MCF 10A (cell line): ENCODE data around the gene ERAP2. TPM values are rescaled to one million over a fixed set of nuclear protein-coding genes. Genes with fewer than 3 reads are reported as not detected.

ENCODE experiments used
- BruUV-seq: library from RNA; stranded (reverse); fragments of 400-500 nt; replicated peaks from 2 replicates; lab custom pipeline; 2021; lab: Mats Ljungman, UMichigan
- CTCF ChIA-PET: fragments of 300-600 bp; sonication (Branson Sonifier 250); formaldehyde crosslinking; extraction: SDS; loops from one replicate; lab custom pipeline; 2021; ENCODE audit warnings: antibody characterized with exemption, inconsistent platforms; lab: Yijun Ruan, JAX
- POLR2A ChIA-PET: fragments of 300-600, 350-650 bp; sonication (Branson Sonifier 250); formaldehyde crosslinking; extraction: SDS; loops from one replicate; lab custom pipeline; 2020; ENCODE audit warnings: antibody characterized with exemption, inconsistent platforms; lab: Yijun Ruan, JAX
- DNase-seq: peaks from one replicate; pipeline ENCODE4 v3.0.0-alpha.2; 2018; ENCODE audit not compliant: unreplicated experiment
- H3K27ac Mint-ChIP-seq: one replicate; pipeline ENCODE4 v1.8.0; 2022; ENCODE audit warnings: mild to moderate bottlenecking, low read depth, mixed read lengths; ENCODE audit not compliant: unreplicated experiment
- H3K27me3 Mint-ChIP-seq: one replicate; pipeline ENCODE4 v1.8.0; 2022; ENCODE audit warnings: mixed read lengths; ENCODE audit not compliant: insufficient read depth, unreplicated experiment
- H3K36me3 Mint-ChIP-seq: one replicate; pipeline ENCODE4 v1.8.0; 2022; ENCODE audit warnings: mild to moderate bottlenecking, moderate library complexity, mixed read lengths; ENCODE audit not compliant: insufficient read depth, unreplicated experiment
- H3K4me1 Mint-ChIP-seq: one replicate; pipeline ENCODE4 v1.8.0; 2022; ENCODE audit warnings: mixed read lengths; ENCODE audit not compliant: insufficient read depth, unreplicated experiment
- H3K4me3 Mint-ChIP-seq: one replicate; pipeline ENCODE4 v1.8.0; 2022; ENCODE audit warnings: mild to moderate bottlenecking, moderate library complexity, mixed read lengths; ENCODE audit not compliant: unreplicated experiment
- H3K9me3 Mint-ChIP-seq: one replicate; pipeline ENCODE4 v1.8.0; 2022; ENCODE audit warnings: mixed read lengths; ENCODE audit not compliant: unreplicated experiment
- intact Hi-C: fragments of 100-400 bp; cut with micrococcal nuclease; formaldehyde crosslinking; loops from 2 replicates; pipeline ENCODE4 v1.14.1; 2022
- total RNA-seq: library from RNA; stranded (reverse); gene quantifications from 2 replicates; pipeline ENCODE4 v1.2.3, GENCODE V29; 2022
- TF ChIP-seq, protein P1 (sequence below): fragments of 200-600 bp; IDR thresholded peaks from one replicate; pipeline ENCODE4 v1.8.0; 2022; ENCODE audit warnings: antibody characterized with exemption, mild to moderate bottlenecking; ENCODE audit not compliant: unreplicated experiment

ERAP2 gene
- total RNA-seq, 1 experiment from 2014 or later, result 2.5 TPM

DNA sequence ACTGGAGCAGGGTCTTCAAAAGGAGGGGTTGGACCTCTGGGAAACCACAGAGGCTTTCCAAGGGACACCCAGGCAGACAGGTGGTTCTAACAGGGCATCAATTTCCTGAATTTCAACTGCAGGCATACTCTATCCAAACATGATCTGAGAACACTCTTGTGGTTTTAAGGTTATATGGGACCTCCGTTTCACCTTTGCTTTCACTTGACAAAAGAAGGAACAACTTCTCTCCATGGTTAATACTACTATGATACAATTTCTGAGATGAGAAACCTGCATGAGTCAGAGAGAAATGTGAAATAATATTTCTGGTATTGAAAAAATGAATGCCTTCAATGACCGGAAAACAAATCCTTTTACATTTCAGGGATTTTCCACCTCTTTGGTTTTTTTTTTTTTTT, 40.5 kb upstream of the ERAP2 start:
- H3K4me3 Mint-ChIP-seq, result no peak overlapping the region
- no peak for DNase-seq
- ChIA-PET POLR2A (no interaction called here), CTCF (no interaction called here)
- H3K27ac Mint-ChIP-seq, result no peak overlapping the region
- no peaks in the 10 kb centered on the region for H3K9me3 Mint-ChIP-seq
- no peaks in the 10 kb centered on the region for H3K4me1 Mint-ChIP-seq
- TF ChIP-seq, protein P1, sequence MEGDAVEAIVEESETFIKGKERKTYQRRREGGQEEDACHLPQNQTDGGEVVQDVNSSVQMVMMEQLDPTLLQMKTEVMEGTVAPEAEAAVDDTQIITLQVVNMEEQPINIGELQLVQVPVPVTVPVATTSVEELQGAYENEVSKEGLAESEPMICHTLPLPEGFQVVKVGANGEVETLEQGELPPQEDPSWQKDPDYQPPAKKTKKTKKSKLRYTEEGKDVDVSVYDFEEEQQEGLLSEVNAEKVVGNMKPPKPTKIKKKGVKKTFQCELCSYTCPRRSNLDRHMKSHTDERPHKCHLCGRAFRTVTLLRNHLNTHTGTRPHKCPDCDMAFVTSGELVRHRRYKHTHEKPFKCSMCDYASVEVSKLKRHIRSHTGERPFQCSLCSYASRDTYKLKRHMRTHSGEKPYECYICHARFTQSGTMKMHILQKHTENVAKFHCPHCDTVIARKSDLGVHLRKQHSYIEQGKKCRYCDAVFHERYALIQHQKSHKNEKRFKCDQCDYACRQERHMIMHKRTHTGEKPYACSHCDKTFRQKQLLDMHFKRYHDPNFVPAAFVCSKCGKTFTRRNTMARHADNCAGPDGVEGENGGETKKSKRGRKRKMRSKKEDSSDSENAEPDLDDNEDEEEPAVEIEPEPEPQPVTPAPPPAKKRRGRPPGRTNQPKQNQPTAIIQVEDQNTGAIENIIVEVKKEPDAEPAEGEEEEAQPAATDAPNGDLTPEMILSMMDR, result no peak
- no peaks in the 10 kb centered on the region for H3K36me3 Mint-ChIP-seq
- intact Hi-C loops, result no loop called here
- no peaks in the 10 kb centered on the region for H3K27me3 Mint-ChIP-seq
- no TSS peak for BruUV-seq

GRCh38 chr5:96836817-96837216, 39.5 kb upstream of the ERAP2 start:
- no peak for DNase-seq
- H3K4me3 Mint-ChIP-seq, result no peak overlapping the region
- TF ChIP-seq, protein P1, result no peak
- BruUV-seq, result no TSS peak
- no peaks in the 10 kb centered on the region for H3K9me3 Mint-ChIP-seq
- POLR2A ChIA-PET, result no interaction called here
- no peak overlapping the region for H3K27ac Mint-ChIP-seq
- no peaks in the 10 kb centered on the region for H3K4me1 Mint-ChIP-seq
- intact Hi-C loops, result no loop called here
- CTCF ChIA-PET, result no interaction called here
- no peaks in the 10 kb centered on the region for H3K27me3 Mint-ChIP-seq
- H3K36me3 Mint-ChIP-seq, result no peaks in the 10 kb centered on the region

DNA sequence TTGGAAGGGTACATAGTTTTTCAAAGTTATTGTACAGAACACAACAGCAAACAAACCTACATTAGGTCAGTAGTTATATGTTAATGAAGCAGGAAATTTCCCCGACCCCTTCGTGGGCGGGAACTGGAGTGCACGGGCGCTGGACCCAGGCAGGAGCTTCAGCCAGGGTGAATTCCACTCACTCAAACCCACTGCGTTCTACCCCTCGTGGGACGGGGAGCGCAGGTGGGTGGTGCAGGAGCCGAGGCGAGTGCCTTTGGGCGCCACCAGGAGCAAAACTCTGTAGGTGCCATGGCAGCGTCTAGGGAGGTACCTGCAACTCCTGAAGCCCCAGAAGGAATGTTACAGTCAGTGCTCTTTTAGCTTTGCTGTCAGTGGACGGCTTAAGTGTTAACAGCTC, 39.0 kb upstream of the ERAP2 start:
- Mint-ChIP-seq H3K27me3 (no peaks in the 10 kb centered on the region), H3K36me3 (no peaks in the 10 kb centered on the region), H3K27ac (no peak overlapping the region), H3K4me3 (no peak overlapping the region), H3K9me3 (no peaks in the 10 kb centered on the region), H3K4me1 (no peaks in the 10 kb centered on the region)
- ChIA-PET CTCF (interaction anchor here (0.7 kb wide), 1 partner anchor 26 kb away, joined by 3 read pairs; no protein-coding TSS in a partner anchor), POLR2A (no interaction called here)
- intact Hi-C loops, result no loop called here
- no TSS peak for BruUV-seq
- DNase-seq, result no peak
- TF ChIP-seq, protein P1, result no peak

- intact Hi-C loops, result no loop called here
- CTCF ChIA-PET, result interaction anchor here (0.6 to 0.7 kb wide), 2 partner anchors 31 to 879 kb away, joined by 3 to 4 read pairs; no protein-coding TSS in a partner anchor
- Mint-ChIP-seq H3K36me3 (no peaks in the 10 kb centered on the region), H3K27me3 (no peaks in the 10 kb centered on the region), H3K4me1 (no peaks in the 10 kb centered on the region), H3K9me3 (no peaks in the 10 kb centered on the region), H3K27ac (no peak overlapping the region), H3K4me3 (no peak overlapping the region)
- BruUV-seq, result no TSS peak
- POLR2A ChIA-PET, result interaction anchor here (1.2 to 1.7 kb wide), 3 partner anchors 12 to 31 kb away, joined by 3 to 5 read pairs (median 3); partner anchors contain the start of gene ERAP1
- no peak for DNase-seq
- TF ChIP-seq, protein P1, result no peak
Measured at GRCh38 chr5:96838201-96839070, 37.9 kb upstream of the ERAP2 start.
